Measurements from ENCODE around the gene ZNF609.

GRCh38 chr15:64459066-64459781 lies 1.2 kb upstream of the ZNF609 start:
- no peak for TF ChIP-seq CTCF (conservative IDR thresholded peaks at IDR 0.05; ENCODE audit: low read depth, low read length)
- TF ChIP-seq EZH2 (IDR thresholded peaks at IDR 0.05; ENCODE audit: low read length, unreplicated experiment) = no peak
- TF ChIP-seq EZH2phosphoT487 (IDR thresholded peaks at IDR 0.05; ENCODE audit: borderline replicate concordance, low read length) = no peak
